GM23338 (cell line): ENCODE results near the gene SLIT1. TPM values are rescaled to one million over a fixed set of nuclear protein-coding genes. Genes with fewer than 3 reads are reported as not detected.
A peak's percentile ranks its signal among the peaks of the same experiment; 100 is the strongest.

Source experiments
- ATAC-seq: fragments of 200-7000 bp; cut with Tn5 transposase; 3 replicates; pipeline ENCODE4 v1.9.1; 2020
- DNase-seq: peaks from one replicate; pipeline ENCODE4 v3.0.0-alpha.2; 2015; ENCODE audit warnings: low spot score
- H2AFZ ChIP-seq: fragments of 200-600 bp; sonication (generic); 2 replicates; pipeline ENCODE4 v1.8.0; 2016; ENCODE audit warnings: antibody characterized with exemption, mild to moderate bottlenecking, moderate library complexity
- H3F3A ChIP-seq: fragments of 200-600 bp; sonication (generic); replicated peaks from 2 replicates; pipeline ENCODE4 v1.8.0; 2017; ENCODE audit warnings: antibody characterized with exemption, mixed run types, low read depth
- H3K27ac ChIP-seq: fragments of 200-600 bp; sonication (generic); 2 replicates; pipeline ENCODE4 v1.6.1; 2016; ENCODE audit warnings: low read depth
- H3K27me3 ChIP-seq: fragments of 200-600 bp; sonication (generic); 2 replicates; pipeline ENCODE4 v1.8.0; 2016; ENCODE audit warnings: mild to moderate bottlenecking, mixed run types, moderate library complexity; ENCODE audit not compliant: insufficient read depth
- H3K36me3 ChIP-seq: fragments of 200-600 bp; sonication (generic); 2 replicates; pipeline ENCODE4 v1.8.0; 2016; ENCODE audit warnings: mild to moderate bottlenecking; ENCODE audit not compliant: insufficient read depth
- H3K4me1 ChIP-seq: fragments of 200-600 bp; sonication (generic); 2 replicates; pipeline ENCODE4 v1.8.0; 2016; ENCODE audit warnings: mild to moderate bottlenecking, moderate library complexity; ENCODE audit not compliant: insufficient read depth
- H3K4me2 ChIP-seq: fragments of 200-600 bp; sonication (generic); 2 replicates; pipeline ENCODE4 v1.7.1; 2017; ENCODE audit warnings: mixed run types
- H3K4me3 ChIP-seq: fragments of 200-600 bp; sonication (generic); 2 replicates; pipeline ENCODE4 v1.6.1; 2016; ENCODE audit warnings: mixed run types
- H3K79me2 ChIP-seq: fragments of 200-600 bp; sonication (generic); replicated peaks from 2 replicates; pipeline ENCODE4 v1.8.0; 2017; ENCODE audit warnings: mild to moderate bottlenecking; ENCODE audit not compliant: insufficient read depth
- H3K9me2 ChIP-seq: fragments of 200-600 bp; sonication (generic); 2 replicates; pipeline ENCODE4 v1.8.0; 2017; ENCODE audit not compliant: insufficient read depth
- H4K20me1 ChIP-seq: fragments of 200-600 bp; sonication (generic); replicated peaks from 2 replicates; pipeline ENCODE4 v1.8.0; 2017; ENCODE audit warnings: mild to moderate bottlenecking; ENCODE audit not compliant: insufficient read depth
- H3K27ac Mint-ChIP-seq: 2 replicates; pipeline ENCODE4 v1.8.0; 2020; ENCODE audit warnings: inconsistent platforms, mild to moderate bottlenecking, moderate library complexity, mixed read lengths
- H3K27me3 Mint-ChIP-seq: 3 replicates; pipeline ENCODE4 v1.8.0; 2022; ENCODE audit warnings: low read depth, mild to moderate bottlenecking, moderate library complexity, mixed read lengths, inconsistent platforms; ENCODE audit not compliant: insufficient read depth, poor library complexity
- H3K36me3 Mint-ChIP-seq: 3 replicates; pipeline ENCODE4 v1.8.0; 2021; ENCODE audit warnings: low read depth, mild to moderate bottlenecking, inconsistent platforms, moderate library complexity, mixed read lengths
- H3K4me1 Mint-ChIP-seq: 3 replicates; pipeline ENCODE4 v1.8.0; 2020; ENCODE audit warnings: mild to moderate bottlenecking, inconsistent platforms, mixed read lengths
- H3K4me3 Mint-ChIP-seq: 3 replicates; pipeline ENCODE4 v1.8.0; 2021; ENCODE audit warnings: moderate library complexity, mild to moderate bottlenecking, inconsistent platforms, mixed read lengths
- H3K9me3 Mint-ChIP-seq: 3 replicates; pipeline ENCODE4 v1.8.0; 2020; ENCODE audit warnings: moderate library complexity, mild to moderate bottlenecking, inconsistent platforms, mixed read lengths
- CREB1 ChIP-seq: fragments of 250-450 bp; sonication (Bioruptor Pico); IDR thresholded peaks from 2 replicates; pipeline ENCODE4 v1.5.0; 2020; ENCODE audit warnings: low read depth, mild to moderate bottlenecking, moderate library complexity
- EZH2 ChIP-seq: fragments of 200-600 bp; sonication (generic); IDR thresholded peaks from one replicate; pipeline ENCODE4 v1.8.0; 2017; ENCODE audit warnings: antibody characterized with exemption, mild to moderate bottlenecking, low read depth; ENCODE audit not compliant: unreplicated experiment
- EZH2phosphoT487 ChIP-seq: fragments of 200-600 bp; sonication (generic); IDR thresholded peaks from one replicate; pipeline ENCODE4 v1.8.1; 2018; ENCODE audit warnings: antibody characterized with exemption; ENCODE audit not compliant: unreplicated experiment
- NANOG ChIP-seq: IDR thresholded peaks from 2 replicates; pipeline ENCODE4 v1.6.1; 2016; ENCODE audit warnings: antibody characterized with exemption, borderline replicate concordance
- POLR2AphosphoS5 ChIP-seq: IDR thresholded peaks from 2 replicates; pipeline ENCODE4 v1.6.1; 2016; ENCODE audit warnings: antibody characterized with exemption, low read depth
- polyA plus RNA-seq: library from polyadenylated mRNA; unstranded; fragments of >200 nt; fragmentation: Nextera tagmentation; extraction: Ambion mirVana; gene quantifications from 2 replicates; pipeline ENCODE4 v1.2.1, GENCODE V29; 2016
- total RNA-seq: library from RNA; depleted of rRNA; stranded (reverse); fragments of >200 nt; shearing (Covaris generic); gene quantifications from 2 replicates; pipeline ENCODE4 v1.2.3, GENCODE V29; 2014
- TF ChIP-seq, protein P1 (sequence below): IDR thresholded peaks from 2 replicates; pipeline ENCODE4 v1.6.1; 2016; ENCODE audit warnings: antibody characterized with exemption
- TF ChIP-seq, protein P2 (sequence below), 2 experiments: fragments of 200-600 bp in 1 of 2; sonication (generic) in 1 of 2; conservative IDR thresholded peaks; 2 replicates each; pipeline versions ENCODE4 v1.5.1 to v1.6.1; 2016 to 2017; ENCODE audit warnings: antibody characterized with exemption in 2 of 2, low read depth in 2 of 2, mild to moderate bottlenecking in 2 of 2, moderate library complexity in 1 of 2
- TF ChIP-seq, protein P3 (sequence below): IDR thresholded peaks from one replicate; pipeline ENCODE4 v1.6.1; 2018; ENCODE audit warnings: antibody characterized with exemption; ENCODE audit not compliant: unreplicated experiment

Gene SLIT1
- total and polyA plus RNA-seq, 2 experiments from 2014 or later = 0.76 to 1.7 TPM

DNA sequence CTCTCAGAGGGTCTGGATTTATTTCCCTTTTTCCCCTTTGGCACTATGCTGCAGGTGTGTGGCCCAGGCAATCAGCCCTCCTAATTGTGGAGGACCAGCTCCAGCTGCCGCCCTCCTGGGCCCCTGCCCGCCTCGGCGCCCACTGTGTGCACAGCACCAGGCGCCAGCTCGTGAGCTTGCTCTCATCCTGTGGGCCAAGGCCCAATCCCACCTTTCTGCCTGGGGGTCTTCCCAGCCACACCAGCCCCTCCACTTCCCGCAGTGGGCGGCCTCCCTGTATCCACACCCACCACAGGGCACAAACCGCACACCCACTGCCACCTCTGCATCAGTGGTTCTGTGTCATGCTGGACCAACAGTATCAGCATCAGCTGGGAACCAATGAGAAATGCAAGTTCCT is 25.5 kb upstream of the SLIT1 start:
- no peak for TF ChIP-seq EZH2
- TF ChIP-seq, protein P1, sequence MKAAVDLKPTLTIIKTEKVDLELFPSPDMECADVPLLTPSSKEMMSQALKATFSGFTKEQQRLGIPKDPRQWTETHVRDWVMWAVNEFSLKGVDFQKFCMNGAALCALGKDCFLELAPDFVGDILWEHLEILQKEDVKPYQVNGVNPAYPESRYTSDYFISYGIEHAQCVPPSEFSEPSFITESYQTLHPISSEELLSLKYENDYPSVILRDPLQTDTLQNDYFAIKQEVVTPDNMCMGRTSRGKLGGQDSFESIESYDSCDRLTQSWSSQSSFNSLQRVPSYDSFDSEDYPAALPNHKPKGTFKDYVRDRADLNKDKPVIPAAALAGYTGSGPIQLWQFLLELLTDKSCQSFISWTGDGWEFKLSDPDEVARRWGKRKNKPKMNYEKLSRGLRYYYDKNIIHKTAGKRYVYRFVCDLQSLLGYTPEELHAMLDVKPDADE = no peak
- TF ChIP-seq, protein P2, sequence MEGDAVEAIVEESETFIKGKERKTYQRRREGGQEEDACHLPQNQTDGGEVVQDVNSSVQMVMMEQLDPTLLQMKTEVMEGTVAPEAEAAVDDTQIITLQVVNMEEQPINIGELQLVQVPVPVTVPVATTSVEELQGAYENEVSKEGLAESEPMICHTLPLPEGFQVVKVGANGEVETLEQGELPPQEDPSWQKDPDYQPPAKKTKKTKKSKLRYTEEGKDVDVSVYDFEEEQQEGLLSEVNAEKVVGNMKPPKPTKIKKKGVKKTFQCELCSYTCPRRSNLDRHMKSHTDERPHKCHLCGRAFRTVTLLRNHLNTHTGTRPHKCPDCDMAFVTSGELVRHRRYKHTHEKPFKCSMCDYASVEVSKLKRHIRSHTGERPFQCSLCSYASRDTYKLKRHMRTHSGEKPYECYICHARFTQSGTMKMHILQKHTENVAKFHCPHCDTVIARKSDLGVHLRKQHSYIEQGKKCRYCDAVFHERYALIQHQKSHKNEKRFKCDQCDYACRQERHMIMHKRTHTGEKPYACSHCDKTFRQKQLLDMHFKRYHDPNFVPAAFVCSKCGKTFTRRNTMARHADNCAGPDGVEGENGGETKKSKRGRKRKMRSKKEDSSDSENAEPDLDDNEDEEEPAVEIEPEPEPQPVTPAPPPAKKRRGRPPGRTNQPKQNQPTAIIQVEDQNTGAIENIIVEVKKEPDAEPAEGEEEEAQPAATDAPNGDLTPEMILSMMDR (conservative IDR thresholded peaks at IDR 0.05; ENCODE audit: low read depth in 2 of 2) = no peak
- TF ChIP-seq NANOG = no peak
- TF ChIP-seq, protein P3, sequence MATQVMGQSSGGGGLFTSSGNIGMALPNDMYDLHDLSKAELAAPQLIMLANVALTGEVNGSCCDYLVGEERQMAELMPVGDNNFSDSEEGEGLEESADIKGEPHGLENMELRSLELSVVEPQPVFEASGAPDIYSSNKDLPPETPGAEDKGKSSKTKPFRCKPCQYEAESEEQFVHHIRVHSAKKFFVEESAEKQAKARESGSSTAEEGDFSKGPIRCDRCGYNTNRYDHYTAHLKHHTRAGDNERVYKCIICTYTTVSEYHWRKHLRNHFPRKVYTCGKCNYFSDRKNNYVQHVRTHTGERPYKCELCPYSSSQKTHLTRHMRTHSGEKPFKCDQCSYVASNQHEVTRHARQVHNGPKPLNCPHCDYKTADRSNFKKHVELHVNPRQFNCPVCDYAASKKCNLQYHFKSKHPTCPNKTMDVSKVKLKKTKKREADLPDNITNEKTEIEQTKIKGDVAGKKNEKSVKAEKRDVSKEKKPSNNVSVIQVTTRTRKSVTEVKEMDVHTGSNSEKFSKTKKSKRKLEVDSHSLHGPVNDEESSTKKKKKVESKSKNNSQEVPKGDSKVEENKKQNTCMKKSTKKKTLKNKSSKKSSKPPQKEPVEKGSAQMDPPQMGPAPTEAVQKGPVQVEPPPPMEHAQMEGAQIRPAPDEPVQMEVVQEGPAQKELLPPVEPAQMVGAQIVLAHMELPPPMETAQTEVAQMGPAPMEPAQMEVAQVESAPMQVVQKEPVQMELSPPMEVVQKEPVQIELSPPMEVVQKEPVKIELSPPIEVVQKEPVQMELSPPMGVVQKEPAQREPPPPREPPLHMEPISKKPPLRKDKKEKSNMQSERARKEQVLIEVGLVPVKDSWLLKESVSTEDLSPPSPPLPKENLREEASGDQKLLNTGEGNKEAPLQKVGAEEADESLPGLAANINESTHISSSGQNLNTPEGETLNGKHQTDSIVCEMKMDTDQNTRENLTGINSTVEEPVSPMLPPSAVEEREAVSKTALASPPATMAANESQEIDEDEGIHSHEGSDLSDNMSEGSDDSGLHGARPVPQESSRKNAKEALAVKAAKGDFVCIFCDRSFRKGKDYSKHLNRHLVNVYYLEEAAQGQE = no peak
- TF ChIP-seq EZH2phosphoT487 = no peak
- TF ChIP-seq POLR2AphosphoS5 = no peak

DNA sequence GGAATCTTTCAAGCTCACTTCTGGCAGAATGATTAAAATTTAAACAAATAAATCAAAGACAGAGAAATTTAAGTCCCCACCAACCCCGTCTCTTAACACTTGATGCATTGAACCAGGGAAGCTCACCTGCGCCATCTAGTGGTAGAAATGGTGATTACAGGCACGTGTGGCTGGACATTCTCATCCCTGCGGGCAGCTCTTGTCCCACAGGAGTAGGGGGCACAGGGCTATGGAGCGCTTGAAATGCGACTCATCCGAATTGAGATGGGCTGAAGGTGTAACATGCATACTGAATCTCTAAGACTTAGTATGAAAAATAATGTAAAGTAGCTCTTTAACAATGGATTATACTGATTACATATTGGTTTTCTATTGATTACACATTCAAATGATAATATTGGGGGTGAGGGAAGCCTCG is 24.8 kb upstream of the SLIT1 start:
- ATAC-seq = peak; percentile 91
- no peak overlapping the region for H2AFZ ChIP-seq
- TF ChIP-seq, protein P2 (conservative IDR thresholded peaks at IDR 0.05; ENCODE audit: low read depth in 2 of 2) = peak; percentile 96 to 99
- 0 out of 2 replicates have a peak, but pooled peaks have one; percentile 29 for TF ChIP-seq CREB1 (CRISPR knock-in tag)

More for the DNA sequence above, 25.5 kb upstream of the SLIT1 start:
- Mint-ChIP-seq H3K36me3 (no peaks in the 10 kb centered on the region), H3K27me3 (peaks cover 8% of the 10 kb centered on the region), H3K27ac (no peak overlapping the region), H3K4me3 (no peak overlapping the region), H3K4me1 (0 out of 3 replicates have a peak, but pooled peaks cover 3% of the 10 kb centered on the region), H3K9me3 (no peaks in the 10 kb centered on the region)
- H4K20me1 ChIP-seq = no peaks in the 10 kb centered on the region
- H3K4me1 ChIP-seq = no peaks in the 10 kb centered on the region
- H3K79me2 ChIP-seq = no peaks in the 10 kb centered on the region
- H3K36me3 ChIP-seq = no peaks in the 10 kb centered on the region
- no peaks in the 10 kb centered on the region for H3K27me3 ChIP-seq
- no peaks in the 10 kb centered on the region for H3K9me2 ChIP-seq
- no peak overlapping the region for H3K27ac ChIP-seq
- no peak overlapping the region for H3K4me2 ChIP-seq
- no peaks in the 10 kb centered on the region for H3F3A ChIP-seq
- ATAC-seq (no peak), DNase-seq (no peak)
- no peak overlapping the region for H3K4me3 ChIP-seq
- H2AFZ ChIP-seq = no peak overlapping the region

More for the DNA sequence above, 24.8 kb upstream of the SLIT1 start:
- no peak overlapping the region for H3K4me3 ChIP-seq
- H3K27ac Mint-ChIP-seq = no peak overlapping the region
- H3K27ac ChIP-seq = no peak overlapping the region
- H3K4me1 Mint-ChIP-seq = 0 out of 3 replicates have a peak, but pooled peaks cover 3% of the 10 kb centered on the region
- DNase-seq = peak; percentile 90
- H3K79me2 ChIP-seq = no peaks in the 10 kb centered on the region
- no peaks in the 10 kb centered on the region for H3K9me2 ChIP-seq
- no peaks in the 10 kb centered on the region for H3K9me3 Mint-ChIP-seq
- H3K36me3 ChIP-seq = no peaks in the 10 kb centered on the region
- H3K4me3 Mint-ChIP-seq = no peak overlapping the region
- no peaks in the 10 kb centered on the region for H3K36me3 Mint-ChIP-seq
- no peaks in the 10 kb centered on the region for H3F3A ChIP-seq
- no peak overlapping the region for H3K4me2 ChIP-seq
- H3K4me1 ChIP-seq = no peaks in the 10 kb centered on the region
- no peaks in the 10 kb centered on the region for H4K20me1 ChIP-seq
- H3K27me3 ChIP-seq = no peaks in the 10 kb centered on the region
- peaks cover 8% of the 10 kb centered on the region for H3K27me3 Mint-ChIP-seq
